Measurements from ENCODE around the gene ZFYVE21. TPM values are rescaled to one million over a fixed set of nuclear protein-coding genes. Genes with fewer than 3 reads are reported as not detected.

ZFYVE21 gene
- total RNA-seq, 1 donor from 2014 or later: 61.3 TPM

DNA sequence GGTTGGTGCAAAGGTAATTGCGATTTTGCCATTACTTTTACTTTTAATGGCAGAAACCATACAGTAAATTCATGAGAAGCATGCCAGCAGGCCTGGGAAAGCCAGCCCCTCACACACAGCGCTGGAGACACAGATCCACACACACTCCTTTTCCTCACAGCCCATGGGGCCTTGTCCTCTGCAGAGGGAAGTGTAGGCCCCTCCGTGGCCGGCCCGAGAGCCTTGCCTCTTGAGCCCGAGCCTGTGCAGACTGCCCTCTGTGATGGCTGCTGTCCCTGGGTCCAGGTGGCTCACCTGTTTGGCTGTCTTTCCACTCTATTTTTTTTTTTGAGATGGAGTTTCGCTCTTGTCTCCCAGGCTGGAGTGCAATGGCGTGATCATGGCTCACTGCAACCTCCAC, 39.7 kb upstream of the ZFYVE21 start:
- Histone ChIP-seq H3K4me3 (no peak overlapping the region), H3K36me3 (peaks cover 100% of the 10 kb centered on the region), H3K9me3 (no peaks in the 10 kb centered on the region), H3K27ac (no peak overlapping the region), H3K4me1 (peaks cover 10% of the 10 kb centered on the region), H3K27me3 (no peaks in the 10 kb centered on the region)
- TF ChIP-seq, protein P1, sequence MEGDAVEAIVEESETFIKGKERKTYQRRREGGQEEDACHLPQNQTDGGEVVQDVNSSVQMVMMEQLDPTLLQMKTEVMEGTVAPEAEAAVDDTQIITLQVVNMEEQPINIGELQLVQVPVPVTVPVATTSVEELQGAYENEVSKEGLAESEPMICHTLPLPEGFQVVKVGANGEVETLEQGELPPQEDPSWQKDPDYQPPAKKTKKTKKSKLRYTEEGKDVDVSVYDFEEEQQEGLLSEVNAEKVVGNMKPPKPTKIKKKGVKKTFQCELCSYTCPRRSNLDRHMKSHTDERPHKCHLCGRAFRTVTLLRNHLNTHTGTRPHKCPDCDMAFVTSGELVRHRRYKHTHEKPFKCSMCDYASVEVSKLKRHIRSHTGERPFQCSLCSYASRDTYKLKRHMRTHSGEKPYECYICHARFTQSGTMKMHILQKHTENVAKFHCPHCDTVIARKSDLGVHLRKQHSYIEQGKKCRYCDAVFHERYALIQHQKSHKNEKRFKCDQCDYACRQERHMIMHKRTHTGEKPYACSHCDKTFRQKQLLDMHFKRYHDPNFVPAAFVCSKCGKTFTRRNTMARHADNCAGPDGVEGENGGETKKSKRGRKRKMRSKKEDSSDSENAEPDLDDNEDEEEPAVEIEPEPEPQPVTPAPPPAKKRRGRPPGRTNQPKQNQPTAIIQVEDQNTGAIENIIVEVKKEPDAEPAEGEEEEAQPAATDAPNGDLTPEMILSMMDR (IDR thresholded peaks at IDR 0.05): no peak
- DNase-seq (no peak), ATAC-seq (peak; percentile 9)
- intact Hi-C loops (cut with DNase I): no loop called here

DNA sequence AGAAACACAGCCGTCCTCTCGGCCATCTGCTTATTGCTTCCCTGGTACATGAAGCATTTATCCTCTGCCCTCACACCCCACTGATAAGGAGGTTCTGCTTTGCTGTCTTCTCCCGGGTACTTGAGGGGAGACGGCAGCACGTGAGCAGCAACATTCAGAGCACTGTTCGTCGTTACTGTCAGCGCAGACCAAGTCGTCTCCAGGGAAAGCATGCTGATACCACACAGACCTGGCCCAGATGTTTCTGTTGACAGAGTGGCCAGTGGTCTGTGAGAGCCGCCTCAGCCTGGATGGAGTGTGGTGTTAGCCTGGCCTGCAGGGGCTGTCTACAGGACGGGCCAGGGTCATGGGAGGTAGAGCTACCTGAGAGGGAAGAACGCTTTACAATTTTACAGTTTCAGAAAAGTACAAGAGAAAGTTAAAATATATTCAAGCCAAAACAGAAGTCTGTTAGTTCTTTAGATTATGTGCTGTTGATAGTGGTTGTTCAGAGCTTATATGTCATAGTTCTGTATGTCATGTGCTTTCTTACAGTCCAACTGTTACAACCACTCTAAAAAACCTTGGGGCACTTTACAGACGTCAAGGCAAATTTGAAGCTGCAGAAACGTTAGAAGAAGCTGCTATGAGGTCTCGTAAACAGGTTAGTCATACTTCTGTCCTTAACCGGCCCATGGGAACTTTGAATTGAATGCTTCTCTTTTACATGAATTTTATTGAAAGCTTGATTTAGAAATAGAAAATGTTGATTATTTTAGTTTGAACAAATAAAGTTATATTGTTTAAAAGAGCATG, 38.5 kb upstream of the ZFYVE21 start:
- peaks cover 10% of the 10 kb centered on the region for H3K4me1 ChIP-seq
- no peaks in the 10 kb centered on the region for H3K27me3 ChIP-seq
- TF ChIP-seq, protein P1 (IDR thresholded peaks at IDR 0.05): no peak
- no peak overlapping the region for H3K4me3 ChIP-seq
- H3K9me3 ChIP-seq: no peaks in the 10 kb centered on the region
- DNase-seq: no peak
- peaks cover 100% of the 10 kb centered on the region for H3K36me3 ChIP-seq
- H3K27ac ChIP-seq: no peak overlapping the region
- intact Hi-C loops (cut with DNase I): no loop called here
- no peak for ATAC-seq

GRCh38 chr14:103679351-103679750, 36.3 kb upstream of the ZFYVE21 start:
- Histone ChIP-seq H3K36me3 (peaks cover 100% of the 10 kb centered on the region), H3K27ac (no peak overlapping the region), H3K4me1 (peaks cover 10% of the 10 kb centered on the region), H3K9me3 (no peaks in the 10 kb centered on the region), H3K27me3 (no peaks in the 10 kb centered on the region), H3K4me3 (no peak overlapping the region)
- DNase-seq (peak; percentile 79), ATAC-seq (peak; percentile 97)
- TF ChIP-seq, protein P1 (IDR thresholded peaks at IDR 0.05): peak; percentile 49
- intact Hi-C loops (cut with DNase I): no loop called here

- Histone ChIP-seq H3K36me3 (peaks cover 100% of the 10 kb centered on the region), H3K27ac (no peak overlapping the region), H3K4me1 (peaks cover 10% of the 10 kb centered on the region), H3K27me3 (no peaks in the 10 kb centered on the region), H3K9me3 (no peaks in the 10 kb centered on the region), H3K4me3 (no peak overlapping the region)
- TF ChIP-seq, protein P1 (IDR thresholded peaks at IDR 0.05): no peak
- no peak for ATAC-seq
- no peak for DNase-seq
- intact Hi-C loops (cut with DNase I): no loop called here
Measured at GRCh38 chr14:103680491-103681231, 34.9 kb upstream of the ZFYVE21 start.

DNA sequence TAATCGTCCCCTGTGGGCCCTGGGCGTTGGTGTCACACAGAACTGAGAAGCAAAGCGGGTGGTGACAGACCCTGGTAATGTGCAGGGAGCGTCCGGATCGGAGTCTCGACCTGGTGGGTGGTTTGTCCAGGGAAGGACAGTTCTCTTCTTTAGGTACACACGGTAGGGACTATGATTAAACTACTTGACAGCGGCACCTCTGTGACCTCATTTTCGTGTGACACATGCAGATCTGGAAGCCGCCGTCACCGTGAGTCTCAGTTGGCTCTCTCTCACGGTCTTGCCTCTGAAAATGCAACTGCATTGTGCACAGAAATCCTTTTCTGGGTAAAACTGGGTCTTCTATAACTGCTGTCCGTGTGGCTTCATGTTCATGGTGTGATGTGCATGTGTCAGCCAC, 32.5 kb upstream of the ZFYVE21 start:
- no peak for ATAC-seq
- no peak overlapping the region for H3K27ac ChIP-seq
- no peak overlapping the region for H3K4me3 ChIP-seq
- peaks cover 17% of the 10 kb centered on the region for H3K4me1 ChIP-seq
- H3K36me3 ChIP-seq: peaks cover 100% of the 10 kb centered on the region
- intact Hi-C loops (cut with DNase I): no loop called here
- H3K27me3 ChIP-seq: no peaks in the 10 kb centered on the region
- DNase-seq: no peak
- H3K9me3 ChIP-seq: no peaks in the 10 kb centered on the region
- TF ChIP-seq, protein P1 (IDR thresholded peaks at IDR 0.05): no peak

Measured in upper lobe of right lung (tissue), 1 donor.